ENCODE data around the gene C2.
"Not testable (repeated sequence)": the region's sequence is repeated elsewhere in the genome, so short reads cannot be mapped to it uniquely, and the experiment has no call there.

Gene C2

GRCh38 chr6:31981744-31982143, 54.2 kb downstream of the C2 start, which contains the start of gene C4A:
C4A (plus strand) TSS chr6:31982057; CDS start chr6:31982108, 51 bp downstream.
- DNase-seq: not testable (repeated sequence)

- not testable (repeated sequence) for DNase-seq
These were observed 61.8 kb downstream of the C2 start for GRCh38 chr6:31989363-31989762.

GRCh38 chr6:31994421-31994820, 66.9 kb downstream of the C2 start:
- not testable (repeated sequence) for DNase-seq
